GM12878 (cell line): ENCODE measurements around the gene ZMAT3. TPM values are rescaled to one million over a fixed set of nuclear protein-coding genes. Genes with fewer than 3 reads are reported as not detected.
A peak's percentile ranks its signal among the peaks of the same experiment; 100 is the strongest.

Source experiments
- ATAC-seq: fragments of 200-7000 bp; cut with Tn5 transposase; 3 replicates; pipeline ENCODE4 v1.9.1; 2020; ENCODE audit warnings: mild to moderate bottlenecking, moderate library complexity
- BruUV-seq: library from RNA; stranded (reverse); fragments of 400-500 nt; replicated peaks from 2 replicates; lab custom pipeline; 2021; lab: Mats Ljungman, UMichigan
- CTCF ChIA-PET: fragments of 300-600 bp; sonication (Branson Sonifier 250); formaldehyde crosslinking; extraction: SDS; loops from one replicate; lab custom pipeline; 2021; ENCODE audit warnings: inconsistent platforms; lab: Yijun Ruan, JAX
- POLR2A ChIA-PET: fragments of 350-600 bp; formaldehyde crosslinking; extraction: SDS; loops from one replicate; lab custom pipeline; 2021; ENCODE audit warnings: inconsistent platforms; lab: Charles Lee
- RAD21 ChIA-PET: fragments of 300-600 bp; sonication (Branson Sonifier 250); formaldehyde crosslinking; loops from one replicate; lab custom pipeline; 2023; ENCODE audit warnings: antibody characterized with exemption; ENCODE audit not compliant: unreplicated experiment; lab: Charles Lee
- SMC1A ChIA-PET: fragments of 300-600 bp; sonication (Branson Sonifier 250); formaldehyde crosslinking; loops from one replicate; lab custom pipeline; 2023; ENCODE audit not compliant: unreplicated experiment, uncharacterized antibody; lab: Charles Lee
- DNase-seq: peaks from one replicate; pipeline ENCODE4 v3.0.0-alpha.2; 2011; ENCODE audit warnings: low read depth, low spot score
- FAIRE-seq: peaks from 3 replicates; lab custom pipeline; 2011; peaks lifted over from hg19 to GRCh38; lab: Jason Lieb, UNC
- H2AFZ ChIP-seq: 2 replicates; pipeline ENCODE4 v1.6.0; 2011; ENCODE audit warnings: low read depth, low read length, control low read depth; ENCODE audit not compliant: control insufficient read depth
- H3K27ac ChIP-seq: 2 replicates; pipeline ENCODE4 v1.5.1; 2011; ENCODE audit warnings: control low read depth; ENCODE audit not compliant: control insufficient read depth, insufficient read depth
- H3K27me3 ChIP-seq, 2 experiments: replicated peaks in 1 of 2; 2 replicates each; pipeline versions ENCODE4 v1.6.0 to v1.6.1; 2011; ENCODE audit warnings: low read length in 1 of 2; ENCODE audit not compliant: control insufficient read depth in 2 of 2, insufficient read depth in 2 of 2
- H3K36me3 ChIP-seq, 2 experiments: 2 replicates each; pipeline ENCODE4 v1.5.1; 2011; ENCODE audit warnings: low read length in 1 of 2; ENCODE audit not compliant: control insufficient read depth in 2 of 2, insufficient read depth in 2 of 2
- H3K4me1 ChIP-seq: 2 replicates; pipeline ENCODE4 v1.6.1; 2011; ENCODE audit warnings: mild to moderate bottlenecking, low read length, moderate library complexity, mixed read lengths; ENCODE audit not compliant: control insufficient read depth, insufficient read depth
- H3K4me2 ChIP-seq: 2 replicates; pipeline ENCODE4 v1.6.0; 2011; ENCODE audit warnings: control low read depth; ENCODE audit not compliant: control insufficient read depth, insufficient read depth
- H3K4me3 ChIP-seq: fragments of 200-600 bp; sonication (generic); 2 replicates; pipeline ENCODE4 v1.5.1; 2016
- H3K79me2 ChIP-seq: 2 replicates; pipeline ENCODE4 v1.6.0; 2011; ENCODE audit warnings: low read length; ENCODE audit not compliant: control insufficient read depth, insufficient read depth
- H3K9ac ChIP-seq: 2 replicates; pipeline ENCODE4 v1.8.0; 2011; ENCODE audit warnings: low read length, control low read depth, mixed read lengths; ENCODE audit not compliant: control insufficient read depth, insufficient read depth
- H3K9me3 ChIP-seq: replicated peaks from 3 replicates; pipeline ENCODE4 v1.5.1; 2011; ENCODE audit warnings: mild to moderate bottlenecking, low read length; ENCODE audit not compliant: control insufficient read depth, insufficient read depth
- H4K20me1 ChIP-seq: 2 replicates; pipeline ENCODE4 v1.6.0; 2011; ENCODE audit not compliant: control insufficient read depth, insufficient read depth
- ATF7 ChIP-seq: fragments of 450-650 bp; IDR thresholded peaks from 2 replicates; pipeline ENCODE4 v1.6.1; 2016; ENCODE audit warnings: low read depth, mild to moderate bottlenecking
- EGR1 ChIP-seq, 2 experiments: IDR thresholded peaks; 1 replicate in 1 of 2; 2 replicates in 1 of 2; pipeline ENCODE4 v1.6.1; 2011 to 2012; ENCODE audit warnings: low read depth in 2 of 2, low read length in 2 of 2, borderline replicate concordance in 1 of 2, mild to moderate bottlenecking in 1 of 2, moderate library complexity in 1 of 2
- ETV6 ChIP-seq, 2 experiments: fragments of 450-650 bp in 1 of 2; IDR thresholded peaks in 1 of 2; conservative IDR thresholded peaks in 1 of 2; 2 replicates each; pipeline ENCODE4 v1.6.1; 2014; ENCODE audit warnings: antibody characterized with exemption in 1 of 2, borderline replicate concordance in 1 of 2, low read depth in 1 of 2, mild to moderate bottlenecking in 1 of 2, moderate library complexity in 1 of 2
- FOXK2 ChIP-seq: fragments of 450-650 bp; IDR thresholded peaks from 2 replicates; pipeline ENCODE4 v1.6.1; 2017; ENCODE audit warnings: mild to moderate bottlenecking, moderate library complexity
- KDM1A ChIP-seq: fragments of 200-600 bp; sonication (generic); IDR thresholded peaks from 2 replicates; pipeline ENCODE4 v1.6.1; 2016; ENCODE audit warnings: borderline replicate concordance
- MEF2A ChIP-seq: IDR thresholded peaks from 2 replicates; pipeline ENCODE4 v1.6.1; 2011; ENCODE audit warnings: low read depth, mild to moderate bottlenecking, low read length, moderate library complexity; ENCODE audit not compliant: insufficient read depth
- MTA2 ChIP-seq: fragments of 450-650 bp; IDR thresholded peaks from 2 replicates; pipeline ENCODE4 v1.6.1; 2016; ENCODE audit warnings: low read depth, mild to moderate bottlenecking, moderate library complexity
- NR2F1 ChIP-seq: fragments of 450-650 bp; conservative IDR thresholded peaks from 2 replicates; pipeline ENCODE4 v1.6.1; 2017; ENCODE audit warnings: mild to moderate bottlenecking
- PML ChIP-seq: IDR thresholded peaks from 2 replicates; pipeline ENCODE4 v1.6.1; 2012; ENCODE audit warnings: low read length, inconsistent platforms
- SPI1 ChIP-seq: IDR thresholded peaks from 2 replicates; pipeline ENCODE4 v1.6.1; 2011; ENCODE audit warnings: low read depth, mild to moderate bottlenecking, low read length, moderate library complexity, borderline replicate concordance; ENCODE audit not compliant: insufficient read depth
- WGBS: methylation state at CpG from one replicate; pipeline ENCODE4 v1.1.6; 2016; ENCODE audit warnings: low lambda C conversion rate; ENCODE audit not compliant: insufficient replicate concordance, insufficient coverage; ENCODE audit errors: missing lambda C conversion rate; 5-methylcytosine and 5-hydroxymethylcytosine counted together
- in situ Hi-C: fragments of 300-500 bp; cut with MboI; formaldehyde crosslinking; loops from 9 replicates; pipeline ENCODE4 v1.14.3; 2018; ENCODE audit warnings: mixed read lengths
- intact Hi-C: fragments of 100-400 bp; cut with micrococcal nuclease; formaldehyde crosslinking; loops from one replicate; pipeline ENCODE4 v1.14.2; 2022; ENCODE audit not compliant: unreplicated experiment
- polyA plus RNA-seq, 11 experiments: library from polyadenylated mRNA; depleted of rRNA in 4 of 11; unstranded in 6 of 11; stranded (reverse) in 5 of 11; fragments of >200 nt; fragmentation: Nextera tagmentation in 4 of 11; fragmentation: Illumina TruSeq in 1 of 11; extraction: Ambion mirVana in 4 of 11; extraction: Trizol in 1 of 11; gene quantifications; 1 replicate in 1 of 11; 2 replicates in 10 of 11; pipeline versions ENCODE4 v1.2.1 to v1.2.3, GENCODE V29; 2011 to 2016; ENCODE audit warnings: inconsistent platforms in 2 of 11, missing spikeins in 2 of 11, low read depth in 1 of 11
- total RNA-seq, 4 experiments: library from RNA; depleted of rRNA in 3 of 4; stranded (reverse); fragments of >200 nt in 3 of 4; fragmentation: Illumina TruSeq in 1 of 4; extraction: Trizol in 1 of 4; gene quantifications; 2 replicates each; pipeline versions ENCODE4 v1.2.1 to v1.2.3, GENCODE V29; 2013 to 2021
- TF ChIP-seq, protein P1 (sequence below): fragments of 450-650 bp; IDR thresholded peaks from 2 replicates; pipeline ENCODE4 v1.6.1; 2014; ENCODE audit warnings: mild to moderate bottlenecking
- TF ChIP-seq, protein P2 (sequence below): IDR thresholded peaks from 2 replicates; pipeline ENCODE4 v1.6.1; 2011; ENCODE audit warnings: low read depth, mild to moderate bottlenecking, low read length, moderate library complexity, borderline replicate concordance; ENCODE audit errors: extremely low read depth
- TF ChIP-seq, protein P3 (sequence below): IDR thresholded peaks from 2 replicates; pipeline ENCODE4 v1.6.1; 2012; ENCODE audit warnings: low read depth, low read length, improper control_type of control experiment
- TF ChIP-seq, protein P4 (sequence below): fragments of 450-650 bp; IDR thresholded peaks from 2 replicates; pipeline ENCODE4 v1.6.1; 2017; ENCODE audit warnings: mild to moderate bottlenecking, low read depth, inconsistent platforms; ENCODE audit not compliant: poor library complexity, severe bottlenecking

The ZMAT3 gene
- total and polyA plus RNA-seq, 10 of the 15 experiments (the other 5 are each of a cell fraction or from before 2014, with no cell fraction given) = 6.2 to 55.9 (median 25.8) TPM

DNA sequence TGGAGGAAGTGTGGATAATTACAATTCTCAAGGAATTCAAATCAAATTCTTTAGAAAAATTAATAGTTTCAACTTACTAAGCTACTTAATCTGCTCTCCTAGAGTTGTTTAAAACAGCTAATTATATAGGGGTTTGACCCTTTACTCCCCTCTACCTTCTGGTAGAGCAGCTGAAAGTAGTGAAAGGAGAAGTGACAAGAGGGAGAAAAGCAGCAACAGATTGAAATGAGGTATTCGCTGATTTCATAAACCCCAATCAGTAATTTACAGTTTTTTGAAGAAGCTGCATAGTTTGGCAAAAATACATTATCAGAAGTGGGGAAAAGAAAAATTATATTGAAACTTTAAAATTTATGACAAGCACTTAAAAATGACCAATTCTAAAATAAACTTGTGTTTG is 52.8 kb downstream of the ZMAT3 start:
- WGBS = 29% methylated on average over 1 of the region's 1 CpG
- TF ChIP-seq ATF7 = peak; percentile 45; the same call in 1 of the 2 replicates
- TF ChIP-seq PML = no peak
- TF ChIP-seq, protein P1, sequence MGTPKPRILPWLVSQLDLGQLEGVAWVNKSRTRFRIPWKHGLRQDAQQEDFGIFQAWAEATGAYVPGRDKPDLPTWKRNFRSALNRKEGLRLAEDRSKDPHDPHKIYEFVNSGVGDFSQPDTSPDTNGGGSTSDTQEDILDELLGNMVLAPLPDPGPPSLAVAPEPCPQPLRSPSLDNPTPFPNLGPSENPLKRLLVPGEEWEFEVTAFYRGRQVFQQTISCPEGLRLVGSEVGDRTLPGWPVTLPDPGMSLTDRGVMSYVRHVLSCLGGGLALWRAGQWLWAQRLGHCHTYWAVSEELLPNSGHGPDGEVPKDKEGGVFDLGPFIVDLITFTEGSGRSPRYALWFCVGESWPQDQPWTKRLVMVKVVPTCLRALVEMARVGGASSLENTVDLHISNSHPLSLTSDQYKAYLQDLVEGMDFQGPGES = no peak
- TF ChIP-seq FOXK2 = no peak
- peak; percentile 31; the same call in 1 of the 2 replicates for TF ChIP-seq NR2F1
- no peak for TF ChIP-seq EGR1 (IDR thresholded peaks at IDR 0.05; ENCODE audit: borderline replicate concordance in 1 of 2, low read depth in 2 of 2, low read length in 2 of 2)
- TF ChIP-seq, protein P2, sequence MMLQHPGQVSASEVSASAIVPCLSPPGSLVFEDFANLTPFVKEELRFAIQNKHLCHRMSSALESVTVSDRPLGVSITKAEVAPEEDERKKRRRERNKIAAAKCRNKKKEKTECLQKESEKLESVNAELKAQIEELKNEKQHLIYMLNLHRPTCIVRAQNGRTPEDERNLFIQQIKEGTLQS = no peak
- TF ChIP-seq, protein P3, sequence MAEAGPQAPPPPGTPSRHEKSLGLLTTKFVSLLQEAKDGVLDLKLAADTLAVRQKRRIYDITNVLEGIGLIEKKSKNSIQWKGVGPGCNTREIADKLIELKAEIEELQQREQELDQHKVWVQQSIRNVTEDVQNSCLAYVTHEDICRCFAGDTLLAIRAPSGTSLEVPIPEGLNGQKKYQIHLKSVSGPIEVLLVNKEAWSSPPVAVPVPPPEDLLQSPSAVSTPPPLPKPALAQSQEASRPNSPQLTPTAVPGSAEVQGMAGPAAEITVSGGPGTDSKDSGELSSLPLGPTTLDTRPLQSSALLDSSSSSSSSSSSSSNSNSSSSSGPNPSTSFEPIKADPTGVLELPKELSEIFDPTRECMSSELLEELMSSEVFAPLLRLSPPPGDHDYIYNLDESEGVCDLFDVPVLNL = no peak
- no peak for TF ChIP-seq ETV6 (conservative IDR thresholded peaks at IDR 0.05 in 1 of 2, IDR thresholded peaks at IDR 0.05 in 1 of 2; ENCODE audit: borderline replicate concordance in 1 of 2, low read depth in 1 of 2)
- TF ChIP-seq KDM1A = no peak
- TF ChIP-seq, protein P4, sequence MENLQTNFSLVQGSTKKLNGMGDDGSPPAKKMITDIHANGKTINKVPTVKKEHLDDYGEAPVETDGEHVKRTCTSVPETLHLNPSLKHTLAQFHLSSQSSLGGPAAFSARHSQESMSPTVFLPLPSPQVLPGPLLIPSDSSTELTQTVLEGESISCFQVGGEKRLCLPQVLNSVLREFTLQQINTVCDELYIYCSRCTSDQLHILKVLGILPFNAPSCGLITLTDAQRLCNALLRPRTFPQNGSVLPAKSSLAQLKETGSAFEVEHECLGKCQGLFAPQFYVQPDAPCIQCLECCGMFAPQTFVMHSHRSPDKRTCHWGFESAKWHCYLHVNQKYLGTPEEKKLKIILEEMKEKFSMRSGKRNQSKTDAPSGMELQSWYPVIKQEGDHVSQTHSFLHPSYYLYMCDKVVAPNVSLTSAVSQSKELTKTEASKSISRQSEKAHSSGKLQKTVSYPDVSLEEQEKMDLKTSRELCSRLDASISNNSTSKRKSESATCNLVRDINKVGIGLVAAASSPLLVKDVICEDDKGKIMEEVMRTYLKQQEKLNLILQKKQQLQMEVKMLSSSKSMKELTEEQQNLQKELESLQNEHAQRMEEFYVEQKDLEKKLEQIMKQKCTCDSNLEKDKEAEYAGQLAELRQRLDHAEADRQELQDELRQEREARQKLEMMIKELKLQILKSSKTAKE = peak; percentile 27
- TF ChIP-seq SPI1 = peak; percentile 65; the same call in 1 of the 2 replicates
- no peak for TF ChIP-seq MEF2A
- peak; percentile 51; the same call in 1 of the 2 replicates for TF ChIP-seq MTA2
- TF ChIP-seq, all 136 proteins: peak for 5
- in situ Hi-C loops = loop anchor here (5.0 to 10.0 kb wide), 2 partner anchors 298 to 546 kb away; partner anchors contain the start of gene ACTL6A
- no peak overlapping the region for H3K4me3 ChIP-seq
- H3K27ac ChIP-seq = peak overlapping the region; percentile 18; the same call in 1 of the 2 replicates
- CTCF ChIA-PET = interaction anchor here (0.8 to 4.3 kb wide), 13 partner anchors 9 to 333 kb away, joined by 3 to 102 read pairs (median 4); partner anchors contain the start of gene ZMAT3
- intact Hi-C loops = loop anchor here (5.0 kb wide), 3 partner anchors 238 to 577 kb away; partner anchors contain the start of gene ACTL6A
- ATAC-seq (peak; percentile 47), DNase-seq (no peak), FAIRE-seq (no peak)
- BruUV-seq = no TSS peak
- H2AFZ ChIP-seq = no peak overlapping the region
- H3K4me1 ChIP-seq = peaks cover 51% of the 10 kb centered on the region
- H4K20me1 ChIP-seq = no peaks in the 10 kb centered on the region
- no peak overlapping the region for H3K9ac ChIP-seq
- no peaks in the 10 kb centered on the region for H3K9me3 ChIP-seq
- peaks cover 1% of the 10 kb centered on the region for H3K79me2 ChIP-seq
- RAD21 ChIA-PET = interaction anchor here (0.7 to 4.3 kb wide), 12 partner anchors 10 to 544 kb away, joined by 3 to 96 read pairs (median 6); partner anchors contain the start of genes ACTL6A, PIK3CA and ZMAT3
- no peaks in the 10 kb centered on the region for H3K27me3 ChIP-seq
- H3K36me3 ChIP-seq = peaks cover 0 to 8% of the 10 kb centered on the region in 2 experiments; a peak in 3 of 4 replicates
- SMC1A ChIA-PET = interaction anchor here (0.6 to 4.2 kb wide), 13 partner anchors 9 to 330 kb away, joined by 3 to 105 read pairs (median 4); partner anchors contain the start of gene ZMAT3
- POLR2A ChIA-PET = interaction anchor here (0.5 to 4.2 kb wide), 5 partner anchors 24 to 288 kb away, joined by 3 to 58 read pairs (median 4); partner anchors contain the start of gene ZMAT3
- 0 out of 2 replicates have a peak overlapping the region, but pooled peaks have one; percentile 25 for H3K4me2 ChIP-seq
